Measurements from ENCODE around the gene YLPM1.

Gene YLPM1

DNA sequence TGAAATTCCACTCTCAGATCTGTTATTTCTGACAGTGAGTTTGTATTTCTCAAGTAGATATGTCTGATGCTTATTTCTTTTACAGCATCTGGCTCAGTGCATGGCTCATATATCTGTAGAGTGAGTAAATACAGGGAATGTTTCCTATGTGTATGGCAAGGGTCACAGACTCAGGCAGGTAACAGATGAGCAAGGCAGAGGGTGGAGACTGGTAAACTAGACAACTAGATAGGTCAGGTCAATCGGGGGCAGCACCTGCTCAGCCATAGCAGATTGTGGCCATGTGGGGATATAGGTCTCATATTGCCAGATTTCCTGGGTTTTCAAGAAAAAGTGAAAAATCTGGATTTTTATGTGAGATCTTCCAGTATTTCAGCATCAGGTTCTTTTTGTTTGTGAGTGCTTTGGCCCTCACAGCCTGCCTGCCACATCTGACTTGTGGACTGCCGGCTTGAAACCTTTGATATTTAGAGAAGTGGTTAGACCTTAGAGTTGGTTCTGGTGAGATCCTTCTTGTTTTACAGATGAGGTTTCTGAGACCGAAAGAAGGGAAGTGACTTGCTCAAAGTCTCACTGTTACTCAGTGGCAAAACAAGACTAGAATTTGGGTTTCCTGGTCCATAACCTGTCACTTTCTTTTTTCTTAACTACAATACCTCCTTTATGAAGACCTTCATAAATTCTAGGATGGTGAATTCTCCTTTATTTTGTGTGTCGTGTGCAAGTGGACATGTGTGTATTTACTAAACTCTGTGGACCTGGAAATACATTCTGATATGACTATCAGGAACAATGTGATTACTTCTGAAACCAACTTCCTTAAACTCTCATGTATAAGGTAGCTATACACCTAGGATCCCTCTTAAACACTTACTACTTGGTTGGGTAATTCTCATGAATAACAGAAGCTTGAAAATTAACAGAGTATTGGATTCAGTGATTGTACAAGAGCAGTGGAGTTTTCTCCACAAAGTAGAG lies 78.4 kb downstream of the YLPM1 start:
- peak; percentile 21 for DNase-seq

DNA sequence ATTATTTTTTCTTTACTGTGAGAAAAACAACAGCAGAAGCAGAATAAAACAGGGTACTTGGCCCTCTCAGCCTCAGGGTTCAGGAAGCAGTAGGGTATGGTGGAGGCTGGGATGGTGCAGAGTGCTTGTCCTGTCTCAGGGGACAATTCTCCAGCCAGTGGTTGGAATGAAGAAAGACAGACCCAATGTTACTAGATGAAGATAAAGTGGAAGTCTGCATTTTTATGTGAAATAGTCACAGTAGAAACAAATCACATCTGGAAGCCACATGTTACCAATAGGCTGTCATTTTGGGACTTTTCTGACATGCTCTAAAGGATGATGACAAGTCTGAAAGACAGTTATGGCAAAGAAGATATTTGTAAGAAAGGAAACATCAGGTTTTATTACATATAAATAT lies 80.5 kb downstream of the YLPM1 start:
- DNase-seq = no peak

DNA sequence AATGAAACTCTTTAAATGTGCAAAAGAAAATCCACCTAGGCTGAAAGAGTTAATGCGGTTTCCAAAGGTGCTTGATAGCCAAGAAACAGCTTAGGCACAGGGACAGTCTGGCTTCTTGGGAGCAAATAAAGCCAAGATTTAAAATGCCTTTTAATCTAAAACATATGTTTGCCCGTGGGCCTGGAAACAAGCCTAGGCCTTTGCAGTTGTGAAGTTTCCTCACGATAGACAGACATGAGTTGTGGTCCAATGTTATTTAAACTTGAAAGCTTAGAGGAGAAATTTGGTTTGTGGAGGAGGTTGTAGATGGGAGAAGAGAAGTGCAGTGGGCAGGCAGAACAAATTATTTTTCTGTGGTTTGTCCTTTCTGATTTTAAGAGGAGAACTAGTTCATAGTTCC lies 83.1 kb downstream of the YLPM1 start:
- DNase-seq = no peak

DNA sequence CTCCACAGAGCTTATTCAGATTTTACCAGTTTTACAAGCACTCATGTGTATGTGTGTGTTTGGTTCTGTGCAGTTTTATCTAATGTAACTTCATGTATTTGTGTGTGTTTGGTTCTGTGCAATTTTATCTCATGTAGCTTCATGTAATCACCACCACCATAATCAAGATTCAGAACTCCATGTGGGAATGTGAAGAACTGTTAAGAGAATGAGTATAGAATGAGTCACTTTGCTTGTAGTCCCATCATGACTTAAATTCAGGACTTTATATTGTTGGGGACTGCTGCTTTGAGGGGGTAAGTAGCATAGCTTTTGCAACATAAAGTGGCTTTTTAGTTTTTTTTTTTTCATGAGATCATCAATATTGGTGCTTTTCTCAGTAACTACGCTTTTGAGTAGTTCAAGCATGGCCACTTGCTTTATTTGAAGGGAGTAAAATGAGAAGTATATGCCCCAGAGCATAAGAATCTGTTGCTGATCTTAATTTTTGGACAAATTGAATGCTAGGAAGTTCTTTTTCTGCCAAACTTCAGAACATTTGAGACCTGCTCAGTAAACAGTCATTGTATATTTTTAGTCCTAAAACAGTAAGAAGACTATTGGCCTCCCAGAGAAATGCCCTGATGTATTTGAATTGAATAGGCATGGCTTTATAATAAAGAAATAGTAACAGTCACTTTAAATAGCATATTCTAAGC lies 84.0 kb downstream of the YLPM1 start:
- no peak for DNase-seq

DNA sequence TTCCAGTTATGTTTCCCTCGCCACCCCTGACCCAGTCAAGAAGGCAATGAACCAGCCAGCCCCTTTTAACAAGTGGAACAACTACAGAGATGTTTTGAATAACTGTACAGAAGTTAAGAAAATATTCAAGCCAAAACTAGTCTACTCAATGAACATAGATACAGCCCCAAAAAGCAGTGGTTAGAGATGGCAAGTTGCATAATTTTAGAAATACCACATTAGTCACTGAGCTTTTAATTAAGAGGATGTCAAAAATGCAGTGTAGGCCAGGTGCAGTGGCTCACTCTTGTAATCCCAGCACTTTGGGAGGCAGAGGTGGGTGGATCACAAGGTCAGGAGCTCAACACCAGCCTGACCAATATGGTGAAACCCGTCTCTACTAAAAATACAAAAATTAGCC lies 85.7 kb downstream of the YLPM1 start:
- no peak for DNase-seq

DNA sequence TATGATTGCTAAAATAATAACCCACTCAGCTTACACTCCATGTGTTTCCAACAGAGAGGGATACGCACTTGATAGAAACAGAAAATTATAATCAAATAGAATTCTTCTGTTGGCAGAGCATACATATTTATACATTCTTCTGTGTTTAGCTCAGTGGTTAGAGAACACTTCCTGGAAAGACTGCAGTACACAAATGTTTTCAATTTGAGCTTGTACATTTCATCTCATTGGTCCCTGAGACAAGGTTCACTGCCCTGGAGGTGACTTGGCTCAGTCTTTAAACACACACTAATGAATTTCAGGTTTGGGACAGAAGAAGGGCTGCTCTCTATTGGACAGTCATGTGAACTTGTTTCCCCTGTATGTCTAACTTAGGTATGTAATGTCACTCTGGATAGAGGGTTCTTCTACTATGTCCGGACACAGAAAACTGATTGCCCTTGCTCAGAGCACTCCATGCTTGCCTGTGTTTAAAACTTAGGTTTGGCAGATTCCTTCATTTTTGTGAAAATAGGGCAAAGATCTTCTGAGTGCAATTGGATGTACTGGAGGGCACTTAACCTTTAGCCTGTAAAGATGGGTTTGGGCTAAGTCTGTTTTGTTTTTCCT lies 89.9 kb downstream of the YLPM1 start:
- no peak for DNase-seq

DNA sequence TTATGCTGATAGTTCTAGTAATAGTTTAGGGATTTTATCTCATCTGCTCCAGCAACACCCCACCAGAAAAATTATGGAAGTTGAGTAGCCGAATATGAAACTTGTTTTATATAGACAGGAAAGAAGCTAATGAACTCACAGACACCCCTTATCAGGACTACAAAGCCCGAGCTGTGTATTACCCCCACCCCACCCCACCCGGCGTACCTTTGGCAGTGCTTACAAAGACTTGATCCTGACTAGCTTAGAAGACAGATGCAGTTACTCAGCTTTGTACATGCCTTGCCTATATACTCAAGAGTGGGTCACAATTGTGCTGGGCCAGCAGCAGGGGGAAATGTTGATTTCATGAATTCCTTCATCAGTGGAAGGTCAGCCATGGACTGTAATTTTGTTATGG lies 90.5 kb downstream of the YLPM1 start:
- DNase-seq = no peak

DNA sequence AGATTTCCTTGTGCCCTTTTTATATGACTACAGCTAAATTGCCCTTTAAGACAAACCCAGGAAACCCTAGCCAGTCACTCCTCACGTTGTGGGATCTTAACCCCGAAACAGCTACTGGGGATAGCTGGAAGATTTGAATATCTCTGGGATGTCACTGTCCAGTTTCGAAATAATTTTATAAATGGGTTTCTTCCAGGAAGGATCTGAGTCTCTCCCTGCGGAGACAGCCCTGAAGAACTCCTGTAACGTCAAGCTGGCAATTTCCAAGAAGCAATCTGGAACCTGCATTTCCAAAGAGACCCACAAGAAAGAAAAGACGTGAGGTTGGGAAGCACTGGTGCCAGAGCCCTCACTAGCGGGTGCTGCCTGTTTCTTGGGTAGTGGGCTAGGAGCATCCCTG lies 91.9 kb downstream of the YLPM1 start:
- no peak for DNase-seq

DNA sequence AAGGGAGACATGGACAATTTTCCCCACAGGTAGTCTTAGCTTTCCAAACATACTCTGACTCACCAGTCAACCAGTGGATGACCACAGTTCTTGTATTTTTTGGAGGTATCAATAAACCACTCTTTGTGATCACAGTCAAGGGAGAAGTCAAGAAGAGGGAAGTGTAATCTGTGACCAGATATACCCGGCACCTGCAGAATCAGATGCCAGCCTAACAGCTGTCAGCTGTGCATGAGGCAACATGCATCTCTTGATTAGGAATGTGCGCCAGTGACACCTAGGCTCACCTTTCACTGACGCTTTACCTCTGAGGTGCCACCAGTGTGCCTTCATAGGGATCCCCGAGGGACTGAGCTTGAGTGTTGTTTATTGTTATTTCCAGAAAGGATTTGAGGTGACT lies 92.8 kb downstream of the YLPM1 start:
- no peak for DNase-seq

DNA sequence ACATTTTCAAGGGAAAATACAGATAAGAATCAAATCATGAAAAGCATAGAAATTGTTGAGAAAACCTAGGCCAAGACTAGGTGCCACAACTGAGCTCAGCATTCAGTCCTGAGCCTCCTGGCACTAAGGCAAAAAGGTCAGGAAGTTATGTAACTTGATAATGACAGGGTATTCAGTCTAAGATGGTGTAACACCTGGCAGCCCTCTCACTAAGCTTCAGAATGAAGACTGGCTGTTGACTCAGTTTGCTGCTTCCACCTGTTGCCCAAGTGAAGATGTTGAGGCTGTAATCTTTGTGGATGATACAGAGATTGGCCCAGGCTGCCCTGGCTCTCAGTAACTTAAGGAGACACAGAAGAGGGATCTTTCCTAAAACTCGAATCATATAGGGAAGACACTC lies 93.2 kb downstream of the YLPM1 start:
- DNase-seq = no peak

DNA sequence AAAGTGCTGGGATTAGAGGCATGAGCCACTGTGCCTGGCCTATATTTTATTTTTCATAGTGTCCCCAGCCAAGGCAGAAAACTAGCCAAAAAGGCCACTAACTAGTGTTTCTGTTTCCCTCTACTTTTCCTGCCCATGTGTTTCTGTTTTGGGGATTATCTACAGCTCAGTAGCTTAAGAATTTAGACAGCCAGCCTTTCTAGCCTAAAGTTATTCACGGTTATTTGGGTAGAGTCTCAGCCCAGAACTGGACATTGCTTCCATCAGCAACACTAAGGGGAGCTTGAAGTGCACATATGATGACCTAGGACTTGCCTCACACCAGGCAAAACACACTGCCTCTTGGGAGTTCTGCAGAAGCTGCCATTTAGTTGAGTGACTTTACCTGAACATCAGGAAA lies 94.9 kb downstream of the YLPM1 start:
- no peak for DNase-seq

DNA sequence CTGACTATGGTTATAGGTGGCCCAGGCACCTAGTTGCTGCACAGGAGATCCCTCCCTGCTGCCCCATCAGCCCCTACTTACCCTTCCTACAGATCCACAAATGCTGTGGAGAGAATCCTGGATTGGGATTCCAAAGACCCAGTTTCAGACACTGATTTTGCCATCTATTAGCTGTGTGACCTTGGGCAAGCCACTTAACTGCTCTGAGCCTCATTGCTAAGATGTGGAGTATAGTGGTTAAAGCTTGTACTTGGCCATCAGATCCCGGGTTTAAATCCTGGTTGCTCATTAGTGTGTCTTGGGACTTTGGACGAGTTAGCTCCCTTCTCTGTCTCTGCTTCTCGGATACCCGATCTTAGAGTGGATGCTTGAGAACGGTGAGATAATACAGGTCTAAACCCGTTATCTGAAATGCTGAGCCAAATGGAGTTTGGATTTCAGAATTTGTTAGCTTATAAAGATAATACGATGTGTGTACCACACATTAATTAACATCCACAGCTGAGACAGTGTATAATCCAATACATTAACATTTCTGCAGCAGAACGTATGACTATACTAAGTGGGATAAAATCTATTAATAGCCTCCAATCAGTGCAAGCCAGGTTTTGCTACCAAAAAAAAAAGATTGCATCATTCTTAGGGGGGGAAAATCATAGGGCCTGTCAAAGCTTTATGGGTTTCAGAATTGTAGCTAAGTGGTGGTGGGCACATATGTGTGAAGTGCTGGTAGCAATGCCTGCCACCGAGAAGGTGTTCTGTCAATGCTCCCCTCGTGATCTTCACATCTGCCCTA lies 96.8 kb downstream of the YLPM1 start:
- DNase-seq = no peak

DNA sequence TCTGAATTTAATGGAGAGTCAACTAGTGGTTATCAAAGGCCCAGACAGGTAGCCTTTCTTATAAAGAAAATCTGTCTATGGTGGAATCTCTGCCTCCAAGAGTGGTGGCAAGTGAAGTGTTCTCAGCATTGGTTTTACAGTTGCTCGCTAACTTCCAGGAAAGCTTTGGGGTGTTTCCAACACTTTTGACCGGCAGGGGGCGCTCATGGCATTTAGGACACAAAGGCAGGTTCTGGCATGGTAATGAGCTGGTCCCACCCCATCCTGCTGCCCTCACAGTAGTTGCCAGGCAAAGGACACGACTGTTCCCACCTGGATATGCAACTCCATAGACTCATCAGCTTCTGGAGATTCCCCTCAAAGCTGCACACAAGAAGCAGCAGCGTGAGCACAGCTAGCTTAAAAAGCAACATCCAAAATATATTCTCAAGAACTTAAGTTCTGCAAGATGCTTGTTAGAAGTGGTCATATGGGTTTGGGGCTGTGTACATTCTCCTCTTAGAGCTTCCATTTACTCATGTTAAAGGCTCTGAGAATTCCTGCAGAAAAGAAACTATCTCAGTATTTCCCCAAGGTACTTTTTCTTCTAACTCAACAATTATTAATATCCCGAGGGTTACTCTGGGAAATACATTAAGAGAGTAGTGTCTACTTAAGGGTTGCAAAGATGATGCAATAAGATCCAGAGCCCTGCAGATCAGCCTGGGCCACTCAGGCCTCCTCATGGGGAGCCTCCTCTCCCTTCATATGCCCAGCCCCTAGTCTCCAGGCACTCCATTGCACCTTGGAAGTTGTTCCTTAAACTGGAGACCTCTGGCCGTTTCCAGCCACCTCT lies 98.0 kb downstream of the YLPM1 start:
- DNase-seq = peak; percentile 79

DNA sequence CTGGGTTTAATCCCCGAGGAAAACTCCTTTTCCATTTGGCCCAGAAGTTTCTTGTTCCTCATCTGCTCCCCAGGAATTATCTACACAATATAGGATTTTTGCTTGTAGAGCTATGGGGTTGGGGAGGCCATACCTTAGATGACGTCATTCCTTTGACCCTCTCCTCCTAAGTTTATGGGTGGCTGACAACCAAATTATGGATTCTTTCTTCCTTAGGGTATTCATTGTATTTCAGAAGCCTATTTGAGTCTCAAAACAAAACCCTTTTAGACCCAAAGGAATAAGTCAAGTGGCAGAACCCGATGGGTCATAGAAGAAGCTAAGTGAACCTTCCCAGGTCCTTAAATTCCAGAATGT lies 98.6 kb downstream of the YLPM1 start:
- no peak for DNase-seq

DNA sequence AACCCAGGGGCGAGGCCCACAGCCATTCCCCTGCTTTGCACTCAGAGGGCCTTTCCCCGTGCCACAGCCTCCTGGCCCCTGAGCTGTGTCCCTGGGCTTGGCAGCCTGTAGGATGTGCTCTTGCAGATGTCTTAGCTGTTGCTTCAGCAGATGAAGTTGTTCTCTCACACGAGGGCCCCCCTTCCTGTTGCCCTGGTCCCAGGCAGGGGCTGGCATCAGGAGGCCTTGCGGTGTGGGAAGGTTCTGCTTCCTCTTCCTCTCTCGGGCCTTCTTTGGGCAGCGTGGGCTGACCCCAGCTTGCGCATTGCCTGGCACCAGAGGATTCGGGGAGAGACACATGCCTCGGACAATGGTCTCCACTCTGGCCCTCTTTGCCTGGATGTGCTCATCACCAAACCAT lies 100.2 kb downstream of the YLPM1 start:
- no peak for DNase-seq

DNA sequence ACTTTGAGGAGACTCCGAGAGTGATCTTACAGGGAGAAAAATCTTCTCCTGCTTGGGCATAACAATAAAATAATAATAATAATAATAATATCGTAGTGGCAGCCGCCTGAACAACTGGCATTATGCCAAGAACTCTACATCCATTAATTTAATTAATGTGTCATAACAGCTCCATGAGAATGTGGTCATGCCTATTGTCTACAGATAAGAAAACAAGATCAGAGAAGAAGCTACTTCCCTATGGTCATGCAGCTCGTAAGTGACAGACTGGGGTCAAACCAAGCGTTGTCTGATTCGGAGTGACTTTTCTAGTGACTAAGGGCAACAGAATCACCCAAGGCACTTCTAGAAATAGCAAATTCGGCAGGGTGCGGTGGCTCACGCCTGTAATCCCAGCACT lies 101.1 kb downstream of the YLPM1 start:
- DNase-seq = no peak

DNA sequence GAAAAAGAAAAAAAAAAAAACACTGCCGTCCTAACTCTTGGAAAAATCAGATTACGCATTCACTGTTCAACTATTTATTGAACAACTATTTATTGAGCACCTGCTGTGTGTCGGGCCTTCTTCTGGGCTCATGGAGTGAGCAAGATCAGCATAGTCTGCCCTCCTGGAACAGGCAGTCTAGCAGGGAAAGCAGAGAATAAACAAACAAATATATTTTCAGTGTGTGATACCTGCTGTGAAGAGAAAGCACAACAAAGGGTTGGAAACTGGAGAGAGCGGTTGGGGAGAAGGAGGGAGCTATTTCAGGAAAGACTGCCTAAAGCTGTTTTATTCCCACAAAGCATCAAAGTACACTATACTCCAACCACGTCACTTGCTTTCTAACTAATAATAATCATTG lies 102.0 kb downstream of the YLPM1 start:
- no peak for DNase-seq

DNA sequence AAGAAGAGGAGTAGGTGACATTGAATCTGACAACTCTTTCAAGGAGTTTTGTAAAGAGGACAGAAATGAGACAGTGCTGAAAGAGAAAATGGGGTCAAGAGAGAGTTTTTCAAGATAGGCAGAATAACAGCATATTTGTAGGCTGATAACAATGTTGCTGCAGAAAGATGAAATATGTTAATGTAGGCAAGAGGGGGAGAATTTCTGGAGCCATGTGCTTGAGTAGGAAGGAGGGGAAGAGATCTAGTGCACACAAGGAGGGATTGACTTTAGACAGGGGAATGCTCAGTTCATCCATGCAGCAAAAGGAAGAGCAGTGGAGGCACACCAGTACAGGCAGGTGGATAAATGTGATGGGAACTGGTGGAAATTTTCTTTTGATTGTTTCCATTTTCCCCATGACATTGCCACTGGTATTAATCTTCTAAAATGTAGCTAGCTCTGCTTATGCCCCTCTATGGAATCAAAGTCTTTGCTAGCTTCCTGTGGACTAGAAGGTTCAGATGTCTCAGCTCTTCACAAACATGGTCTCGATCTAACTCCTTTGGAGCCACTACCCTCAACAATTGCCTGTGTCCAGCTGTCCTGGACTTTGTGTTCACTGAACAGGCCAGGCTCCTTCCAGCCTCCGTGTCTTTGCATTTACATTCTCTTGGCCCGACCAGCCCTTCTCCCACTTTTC lies 103.7 kb downstream of the YLPM1 start:
- no peak for DNase-seq

DNA sequence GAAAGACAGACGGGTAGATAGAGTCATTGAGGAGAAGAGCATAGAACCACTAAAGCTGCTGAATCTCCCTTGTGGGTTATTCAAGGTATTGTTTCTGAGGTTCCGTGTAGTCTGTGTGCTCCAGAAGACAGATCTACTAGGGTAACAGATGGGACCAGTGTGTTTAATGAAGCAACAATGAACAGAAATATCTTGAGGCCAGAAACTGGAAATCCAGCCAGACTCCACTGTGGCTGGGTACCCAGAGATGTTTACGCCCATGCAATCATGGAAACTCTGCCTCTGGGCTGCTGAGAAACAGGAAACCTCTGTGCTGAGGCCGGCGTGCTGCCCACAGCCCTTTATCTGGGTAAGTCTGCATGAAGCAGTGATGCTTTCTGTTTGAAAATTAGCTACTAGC lies 104.6 kb downstream of the YLPM1 start:
- DNase-seq = peak; percentile 33

DNA sequence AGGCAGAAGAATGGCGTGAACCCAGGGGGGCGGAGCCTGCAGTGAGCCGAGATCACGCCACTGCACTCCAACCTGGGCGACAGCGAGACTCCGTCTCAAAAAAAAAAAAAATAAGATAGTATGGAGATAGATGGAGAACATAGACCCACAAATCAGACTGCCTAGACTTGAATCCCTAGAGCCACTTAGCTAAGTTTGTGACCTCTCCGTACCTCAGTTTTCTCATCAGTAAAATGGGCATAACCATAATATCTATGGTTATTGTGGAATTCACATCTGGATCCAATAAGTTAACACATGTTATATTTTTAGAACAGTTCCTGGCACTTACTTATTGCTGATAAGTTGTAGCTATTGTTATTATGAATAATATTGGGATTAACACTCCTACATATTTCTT lies 105.6 kb downstream of the YLPM1 start:
- no peak for DNase-seq

DNA sequence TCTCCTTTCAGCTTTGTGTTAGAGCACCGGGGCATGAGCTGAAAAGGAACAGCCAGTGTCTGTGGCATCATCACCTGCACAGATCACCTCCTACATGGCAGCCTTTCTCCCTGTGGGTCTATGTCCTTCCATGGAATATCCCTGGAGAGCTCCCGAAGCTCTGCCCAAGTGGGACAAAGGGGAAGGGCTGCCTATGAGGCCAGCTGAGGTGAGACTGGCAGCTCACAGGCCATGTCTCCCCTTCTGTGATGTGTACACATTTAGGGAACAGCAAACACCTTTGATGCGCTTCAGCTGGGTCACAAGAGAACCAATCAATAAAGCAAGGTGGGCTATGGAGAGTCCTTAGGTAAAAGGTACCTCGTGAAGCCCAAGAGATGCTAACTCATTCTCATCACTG lies 108.7 kb downstream of the YLPM1 start:
- no peak for DNase-seq

DNA sequence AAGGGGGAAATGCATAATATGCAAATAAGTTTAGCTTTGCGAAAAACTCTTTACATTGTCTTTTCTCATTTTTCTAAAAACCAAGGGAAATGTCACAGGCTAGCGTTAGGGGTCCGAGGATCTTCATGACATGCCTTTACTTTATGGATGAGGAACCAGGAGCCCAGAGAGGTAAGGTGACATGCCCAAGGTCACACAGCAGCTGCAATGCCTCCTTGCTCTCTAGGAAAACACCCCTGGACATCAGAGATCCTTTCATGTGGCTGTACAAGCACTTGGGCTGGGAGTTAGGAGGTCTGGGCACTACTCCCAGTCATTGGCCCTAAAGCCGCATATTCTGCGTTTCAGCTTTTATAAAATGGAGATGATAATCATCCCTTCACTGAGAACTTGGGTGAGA lies 112.1 kb downstream of the YLPM1 start:
- no peak for DNase-seq
